CD4-positive, alpha-beta memory T cell (primary cell): ENCODE results near the gene KCNQ1. TPM values are rescaled to one million over a fixed set of nuclear protein-coding genes. Genes with fewer than 3 reads are reported as not detected.

ENCODE experiments used
- CTCF ChIA-PET: fragments of 350-600 bp; sonication (Branson Sonifier 250); formaldehyde crosslinking; loops from one replicate; lab custom pipeline; 2021; ENCODE audit warnings: inconsistent platforms; ENCODE audit not compliant: partially characterized antibody; lab: Charles Lee
- POLR2A ChIA-PET: fragments of 350-600 bp; sonication (Branson Sonifier 250); formaldehyde crosslinking; loops from one replicate; lab custom pipeline; 2021; ENCODE audit not compliant: partially characterized antibody; lab: Charles Lee
- DNase-seq, 5 donors: peaks; one replicate each; pipeline versions ENCODE4 v3.0.0 to v3.0.0-alpha.2; 2020 to 2022; ENCODE audit warnings: mixed read lengths in 1 of 5
- H3K27ac ChIP-seq: one replicate; pipeline ENCODE4 v1.7.0; 2013; ENCODE audit warnings: low read depth, low read length
- H3K27me3 ChIP-seq: 2 replicates; pipeline ENCODE4 v1.7.0; 2013; ENCODE audit warnings: mild to moderate bottlenecking, low read length, moderate library complexity; ENCODE audit not compliant: insufficient read depth
- H3K36me3 ChIP-seq: 2 replicates; pipeline ENCODE4 v1.7.0; 2013; ENCODE audit warnings: mild to moderate bottlenecking, low read length, moderate library complexity; ENCODE audit not compliant: insufficient read depth
- H3K4me1 ChIP-seq: 2 replicates; pipeline ENCODE4 v1.7.0; 2013; ENCODE audit warnings: mild to moderate bottlenecking, low read length, moderate library complexity; ENCODE audit not compliant: insufficient read depth
- H3K4me3 ChIP-seq, 2 donors: one replicate each; pipeline ENCODE4 v1.7.0; 2013; ENCODE audit warnings: low read length in 2 of 2, mild to moderate bottlenecking in 1 of 2
- H3K9me3 ChIP-seq, 2 donors: one replicate each; pipeline ENCODE4 v1.7.0; 2013; ENCODE audit warnings: low read length in 2 of 2, control low read depth in 1 of 2; ENCODE audit not compliant: control insufficient read depth in 1 of 2
- H3K27ac Mint-ChIP-seq, 7 donors: one replicate each; pipeline ENCODE4 v1.8.0; 2020 to 2021; ENCODE audit warnings: mixed read lengths in 7 of 7, mild to moderate bottlenecking in 6 of 7, inconsistent platforms in 3 of 7, moderate library complexity in 3 of 7
- H3K27me3 Mint-ChIP-seq, 2 donors: one replicate each; pipeline ENCODE4 v1.8.0; 2020 to 2021; ENCODE audit warnings: mixed read lengths in 2 of 2
- H3K36me3 Mint-ChIP-seq, 2 donors: one replicate each; pipeline ENCODE4 v1.8.0; 2020 to 2021; ENCODE audit warnings: mixed read lengths in 2 of 2, inconsistent platforms in 1 of 2, mild to moderate bottlenecking in 1 of 2
- H3K4me1 Mint-ChIP-seq, 4 donors: one replicate each; pipeline ENCODE4 v1.8.0; 2020 to 2021; ENCODE audit warnings: mixed read lengths in 4 of 4, mild to moderate bottlenecking in 1 of 4
- H3K4me3 Mint-ChIP-seq, 8 donors: one replicate each; pipeline ENCODE4 v1.8.0; 2020 to 2021; ENCODE audit warnings: mixed read lengths in 8 of 8, mild to moderate bottlenecking in 7 of 8, moderate library complexity in 6 of 8, inconsistent platforms in 3 of 8
- H3K9me3 Mint-ChIP-seq, 8 donors: one replicate each; pipeline ENCODE4 v1.8.0; 2020 to 2021; ENCODE audit warnings: mixed read lengths in 8 of 8, mild to moderate bottlenecking in 5 of 8, inconsistent platforms in 3 of 8, moderate library complexity in 1 of 8
- intact Hi-C: fragments of 100-400 bp; cut with micrococcal nuclease; formaldehyde crosslinking; loops from one replicate; pipeline ENCODE4 v1.15.1; 2023
- polyA plus RNA-seq, 2 donors: library from polyadenylated mRNA; unstranded; fragments of 300-500 nt; fragmentation: Illumina TruSeq; gene quantifications; one replicate each; pipeline ENCODE4 v1.2.3, GENCODE V29; 2021
- total RNA-seq, 2 experiments: library from RNA; stranded (reverse); gene quantifications; one replicate each; pipeline ENCODE4 v1.2.3, GENCODE V29; 2021

Gene KCNQ1
- total and polyA plus RNA-seq, 4 experiments from 2014 or later = 5.4 to 21.7 (median 21.5) TPM

- no peaks in the 10 kb centered on the region for H3K4me1 ChIP-seq
- H3K9me3 Mint-ChIP-seq = peaks cover 0 to 3% (median 0%) of the 10 kb centered on the region in 8 donors
Measured at GRCh38 chr11:2857276-2857675, 412.5 kb downstream of the KCNQ1 start.

DNA sequence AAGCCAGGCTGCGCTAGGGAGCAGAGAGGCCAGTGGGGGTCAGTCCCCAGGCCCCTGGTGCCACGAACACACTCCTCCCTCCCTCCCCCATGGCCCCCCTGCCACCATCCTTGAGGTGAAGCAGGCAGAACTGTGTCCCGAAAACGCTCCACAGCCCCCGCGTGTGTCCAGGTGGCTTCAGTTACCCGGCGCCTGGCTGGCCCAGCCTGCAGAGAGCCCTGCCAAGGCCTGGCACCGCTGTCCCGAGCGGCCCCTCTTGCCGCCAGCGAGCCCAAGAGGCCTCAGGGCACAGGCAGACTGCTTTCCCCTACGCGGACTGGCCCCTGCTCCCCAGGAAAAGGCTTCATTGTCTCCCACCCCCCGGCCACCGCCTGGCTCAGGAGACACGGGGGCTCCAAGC, 413.1 kb downstream of the KCNQ1 start:
- no peak overlapping the region for H3K4me3 ChIP-seq
- no peak overlapping the region for H3K27ac ChIP-seq
- Mint-ChIP-seq H3K27me3 (peaks cover 2 to 10% of the 10 kb centered on the region in 2 donors), H3K4me3 (no peak overlapping the region), H3K4me1 (peaks cover 0 to 2% (median 0%) of the 10 kb centered on the region in 4 donors), H3K36me3 (no peaks in the 10 kb centered on the region), H3K9me3 (peaks cover 0 to 3% (median 0%) of the 10 kb centered on the region in 8 donors), H3K27ac (peak overlapping the region in 1 of 7 donors; percentile 54)
- H3K4me1 ChIP-seq = no peaks in the 10 kb centered on the region
- peaks cover 5% of the 10 kb centered on the region for H3K27me3 ChIP-seq
- no peaks in the 10 kb centered on the region for H3K36me3 ChIP-seq
- no peaks in the 10 kb centered on the region for H3K9me3 ChIP-seq
- no peak for DNase-seq
- ChIA-PET POLR2A (no interaction called here), CTCF (no interaction called here)
- intact Hi-C loops = no loop called here

More at GRCh38 chr11:2857276-2857675, 412.5 kb downstream of the KCNQ1 start:
- Histone ChIP-seq H3K27me3 (peaks cover 5% of the 10 kb centered on the region), H3K9me3 (no peaks in the 10 kb centered on the region), H3K4me3 (no peak overlapping the region), H3K36me3 (no peaks in the 10 kb centered on the region), H3K27ac (no peak overlapping the region)
- intact Hi-C loops = no loop called here
- Mint-ChIP-seq H3K27ac (no peak overlapping the region), H3K36me3 (no peaks in the 10 kb centered on the region), H3K27me3 (peaks cover 2 to 10% of the 10 kb centered on the region in 2 donors), H3K4me1 (peaks cover 0 to 2% (median 0%) of the 10 kb centered on the region in 4 donors), H3K4me3 (no peak overlapping the region)
- ChIA-PET CTCF (no interaction called here), POLR2A (no interaction called here)
- DNase-seq = no peak

DNA sequence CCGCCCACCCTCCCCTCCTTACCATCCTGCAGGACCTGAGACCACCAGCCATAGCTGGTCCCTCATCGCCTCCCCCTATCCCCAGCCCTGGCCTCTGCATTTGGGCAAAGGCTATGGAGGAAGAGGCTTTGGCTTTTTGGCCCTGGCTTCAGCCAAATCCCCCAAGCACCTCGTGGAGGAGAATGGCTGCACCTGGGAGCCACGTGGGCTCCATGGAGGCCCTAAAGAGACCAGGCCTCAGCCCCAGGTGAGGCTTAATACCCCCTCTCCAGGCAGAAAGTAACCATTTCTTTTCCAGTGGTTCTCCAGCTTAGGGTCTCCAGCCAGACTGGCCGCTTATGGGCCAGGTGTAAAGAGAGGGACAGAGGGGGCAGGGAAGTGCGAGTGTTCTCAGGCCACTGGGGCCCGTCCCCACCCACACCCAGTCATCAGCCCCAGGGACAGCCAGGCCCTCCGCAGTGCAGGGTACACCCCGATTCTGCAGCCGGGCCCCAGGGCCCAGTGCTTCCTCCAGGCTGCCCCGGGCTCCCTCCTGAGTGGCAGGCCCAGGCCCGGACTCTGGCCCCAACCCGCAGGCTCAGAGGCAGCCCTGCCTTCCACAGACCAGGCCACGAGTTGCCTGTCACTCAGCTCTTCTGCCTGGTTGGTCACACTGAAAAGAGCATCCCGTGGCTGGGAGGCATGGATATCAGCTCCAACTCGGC, 414.3 kb downstream of the KCNQ1 start:
- H3K36me3 Mint-ChIP-seq = no peaks in the 10 kb centered on the region
- DNase-seq = no peak
- ChIA-PET POLR2A (no interaction called here), CTCF (no interaction called here)
- intact Hi-C loops = no loop called here
- peaks cover 10% of the 10 kb centered on the region for H3K27me3 ChIP-seq
- H3K27me3 Mint-ChIP-seq = peaks cover 4 to 15% of the 10 kb centered on the region in 2 donors
- no peak overlapping the region for H3K27ac ChIP-seq
- H3K9me3 ChIP-seq = no peaks in the 10 kb centered on the region
- H3K4me1 Mint-ChIP-seq = peaks cover 0 to under 1% (median 0%) of the 10 kb centered on the region in 4 donors
- H3K36me3 ChIP-seq = no peaks in the 10 kb centered on the region
- no peak overlapping the region for H3K4me3 ChIP-seq
- no peak overlapping the region for H3K27ac Mint-ChIP-seq
- no peaks in the 10 kb centered on the region for H3K4me1 ChIP-seq
- H3K9me3 Mint-ChIP-seq = peaks cover 0 to 3% (median 0%) of the 10 kb centered on the region in 8 donors
- no peak overlapping the region for H3K4me3 Mint-ChIP-seq

DNA sequence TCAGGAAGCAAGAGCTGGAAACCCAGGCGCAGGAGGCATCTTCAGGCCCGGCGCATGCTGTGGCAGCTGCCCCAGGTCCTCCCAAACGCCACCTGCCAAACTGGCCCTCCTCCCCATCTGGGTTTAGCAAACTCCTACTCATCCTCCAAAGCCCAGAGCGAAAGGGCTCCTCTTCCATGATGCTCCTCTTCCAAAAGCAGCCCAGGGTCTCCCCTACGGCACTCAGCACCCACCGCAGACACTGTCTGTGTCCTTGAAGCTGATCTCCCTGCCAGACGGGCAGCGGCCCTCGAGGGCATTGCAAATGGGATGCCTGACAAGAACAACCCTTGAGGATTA, 414.9 kb downstream of the KCNQ1 start:
- H3K4me3 Mint-ChIP-seq = no peak overlapping the region
- no peaks in the 10 kb centered on the region for H3K4me1 ChIP-seq
- H3K9me3 Mint-ChIP-seq = peaks cover 0 to 3% (median 0%) of the 10 kb centered on the region in 8 donors
- no peak overlapping the region for H3K27ac ChIP-seq
- intact Hi-C loops = no loop called here
- H3K27me3 Mint-ChIP-seq = peaks cover 7 to 19% of the 10 kb centered on the region in 2 donors
- peak overlapping the region in 1 of 7 donors; percentile 51 for H3K27ac Mint-ChIP-seq
- no peaks in the 10 kb centered on the region for H3K9me3 ChIP-seq
- H3K27me3 ChIP-seq = peaks cover 10% of the 10 kb centered on the region
- DNase-seq = no peak
- no peaks in the 10 kb centered on the region for H3K36me3 Mint-ChIP-seq
- no peaks in the 10 kb centered on the region for H3K36me3 ChIP-seq
- POLR2A ChIA-PET = no interaction called here
- H3K4me3 ChIP-seq = no peak overlapping the region
- CTCF ChIA-PET = no interaction called here
- no peaks in the 10 kb centered on the region for H3K4me1 Mint-ChIP-seq

- DNase-seq = no peak
- no peak overlapping the region for H3K4me3 Mint-ChIP-seq
- intact Hi-C loops = no loop called here
- no peaks in the 10 kb centered on the region for H3K36me3 Mint-ChIP-seq
- peaks cover 0 to 3% (median 0%) of the 10 kb centered on the region in 8 donors for H3K9me3 Mint-ChIP-seq
- no peaks in the 10 kb centered on the region for H3K4me1 ChIP-seq
- H3K4me1 Mint-ChIP-seq = no peaks in the 10 kb centered on the region
- no peak overlapping the region for H3K27ac ChIP-seq
- H3K4me3 ChIP-seq = no peak overlapping the region
- H3K36me3 ChIP-seq = no peaks in the 10 kb centered on the region
- H3K27me3 ChIP-seq = peaks cover 10% of the 10 kb centered on the region
- ChIA-PET POLR2A (no interaction called here), CTCF (no interaction called here)
- no peaks in the 10 kb centered on the region for H3K9me3 ChIP-seq
- no peak overlapping the region for H3K27ac Mint-ChIP-seq
- H3K27me3 Mint-ChIP-seq = peaks cover 11 to 24% of the 10 kb centered on the region in 2 donors
Measured at GRCh38 chr11:2860636-2861035, 415.8 kb downstream of the KCNQ1 start.

- POLR2A ChIA-PET = no interaction called here
- intact Hi-C loops = no loop called here
Measured at GRCh38 chr11:2862395-2863275, 417.8 kb downstream of the KCNQ1 start.

GRCh38 chr11:2863276-2863618, 418.4 kb downstream of the KCNQ1 start:
- Mint-ChIP-seq H3K4me3 (no peak overlapping the region), H3K27me3 (peaks cover 15 to 29% of the 10 kb centered on the region in 2 donors), H3K9me3 (peaks cover 0 to 3% (median 0%) of the 10 kb centered on the region in 8 donors), H3K4me1 (peaks cover 0 to 1% (median 0%) of the 10 kb centered on the region in 4 donors), H3K27ac (no peak overlapping the region), H3K36me3 (no peaks in the 10 kb centered on the region)
- no peak for DNase-seq
- intact Hi-C loops = no loop called here
- peaks cover 12% of the 10 kb centered on the region for H3K27me3 ChIP-seq
- CTCF ChIA-PET = no interaction called here
- no peaks in the 10 kb centered on the region for H3K36me3 ChIP-seq
- H3K9me3 ChIP-seq = no peaks in the 10 kb centered on the region
- no peak overlapping the region for H3K4me3 ChIP-seq
- no peak overlapping the region for H3K27ac ChIP-seq
- H3K4me1 ChIP-seq = no peaks in the 10 kb centered on the region
- POLR2A ChIA-PET = no interaction called here

More at GRCh38 chr11:2862395-2863275, 417.8 kb downstream of the KCNQ1 start:
- Mint-ChIP-seq H3K27ac (no peak overlapping the region), H3K36me3 (no peaks in the 10 kb centered on the region), H3K9me3 (peaks cover 0 to 3% (median 0%) of the 10 kb centered on the region in 8 donors), H3K4me1 (peaks cover 0 to 1% (median 0%) of the 10 kb centered on the region in 4 donors), H3K27me3 (peaks cover 15 to 29% of the 10 kb centered on the region in 2 donors), H3K4me3 (no peak overlapping the region)
- CTCF ChIA-PET = no interaction called here
- H3K4me1 ChIP-seq = no peaks in the 10 kb centered on the region
- no peak for DNase-seq
- H3K4me3 ChIP-seq = no peak overlapping the region
- no peaks in the 10 kb centered on the region for H3K9me3 ChIP-seq
- H3K27ac ChIP-seq = no peak overlapping the region
- H3K36me3 ChIP-seq = no peaks in the 10 kb centered on the region
- peaks cover 10% of the 10 kb centered on the region for H3K27me3 ChIP-seq
